Nephron (organoid): ENCODE data around the gene GPRC6A.

Source experiments
- H3K27ac Mint-ChIP-seq, 3 experiments: 2 replicates each; pipeline ENCODE4 v1.8.0; 2020; ENCODE audit warnings: mixed read lengths in 3 of 3, mild to moderate bottlenecking in 2 of 3, moderate library complexity in 1 of 3
- H3K27me3 Mint-ChIP-seq: 2 replicates; pipeline ENCODE4 v1.8.0; 2021; ENCODE audit warnings: low read depth, mild to moderate bottlenecking, moderate library complexity, mixed read lengths
- H3K36me3 Mint-ChIP-seq: 2 replicates; pipeline ENCODE4 v1.8.0; 2020; ENCODE audit warnings: low read depth, mixed read lengths
- H3K4me1 Mint-ChIP-seq: 2 replicates; pipeline ENCODE4 v1.8.0; 2020; ENCODE audit warnings: mixed read lengths
- H3K4me3 Mint-ChIP-seq, 3 experiments: 2 replicates each; pipeline ENCODE4 v1.8.0; 2020; ENCODE audit warnings: mild to moderate bottlenecking in 3 of 3, mixed read lengths in 3 of 3, moderate library complexity in 2 of 3
- H3K9me3 Mint-ChIP-seq: 2 replicates; pipeline ENCODE4 v1.8.0; 2020; ENCODE audit warnings: mixed read lengths
- CTCF ChIP-seq, 3 experiments: fragments of 200-600 bp; sonication (generic); IDR thresholded peaks; one replicate each; pipeline ENCODE4 v1.5.0; 2021; ENCODE audit warnings: antibody characterized with exemption in 3 of 3; ENCODE audit not compliant: unreplicated experiment in 3 of 3

The GPRC6A gene

DNA sequence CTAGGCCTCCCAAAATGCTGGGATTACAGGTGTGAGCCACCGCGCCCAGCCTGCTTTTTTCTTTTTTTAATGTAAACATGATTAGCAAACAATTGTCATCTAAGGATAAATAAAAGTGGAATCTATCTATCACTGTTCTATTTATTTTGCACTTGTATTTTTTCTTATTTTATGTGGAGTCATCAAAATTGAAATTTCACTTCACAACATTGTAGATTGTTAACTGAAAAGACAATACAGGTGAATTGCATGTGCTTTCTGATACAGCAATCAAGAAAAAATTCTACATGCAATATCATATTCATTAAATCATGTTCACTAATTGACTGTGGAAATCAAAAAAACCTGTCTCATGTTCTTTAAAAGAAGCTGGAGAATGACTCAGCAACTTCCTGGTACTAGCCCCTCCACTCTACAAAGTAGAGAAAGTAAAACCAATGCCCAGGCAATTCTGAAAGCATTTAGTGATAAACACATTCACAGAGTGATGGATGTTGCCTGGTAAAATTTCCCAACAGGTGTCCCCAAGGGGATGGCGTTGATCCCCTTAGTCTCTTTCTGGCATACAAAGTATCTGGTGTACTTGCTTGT lies 37.5 kb upstream of the GPRC6A start:
- Mint-ChIP-seq H3K27ac (no peak overlapping the region), H3K9me3 (no peaks in the 10 kb centered on the region), H3K36me3 (no peaks in the 10 kb centered on the region), H3K27me3 (no peaks in the 10 kb centered on the region), H3K4me3 (no peak overlapping the region), H3K4me1 (no peaks in the 10 kb centered on the region)
- no peak for TF ChIP-seq CTCF (IDR thresholded peaks at IDR 0.05; ENCODE audit: unreplicated experiment in 3 of 3)

- Mint-ChIP-seq H3K9me3 (peaks cover 20% of the 10 kb centered on the region), H3K36me3 (no peaks in the 10 kb centered on the region), H3K27me3 (no peaks in the 10 kb centered on the region), H3K4me1 (no peaks in the 10 kb centered on the region), H3K4me3 (no peak overlapping the region), H3K27ac (no peak overlapping the region)
- TF ChIP-seq CTCF (IDR thresholded peaks at IDR 0.05; ENCODE audit: unreplicated experiment in 3 of 3), result no peak
These were observed 30.4 kb upstream of the GPRC6A start for GRCh38 chr6:116859264-116859663.

- Mint-ChIP-seq H3K36me3 (no peaks in the 10 kb centered on the region), H3K4me1 (no peaks in the 10 kb centered on the region), H3K4me3 (no peak overlapping the region), H3K27me3 (no peaks in the 10 kb centered on the region), H3K27ac (no peak overlapping the region), H3K9me3 (peaks cover 30% of the 10 kb centered on the region)
- TF ChIP-seq CTCF (IDR thresholded peaks at IDR 0.05; ENCODE audit: unreplicated experiment in 3 of 3), result no peak
These were observed 29.2 kb upstream of the GPRC6A start for GRCh38 chr6:116858060-116858459.

- TF ChIP-seq CTCF (IDR thresholded peaks at IDR 0.05; ENCODE audit: unreplicated experiment in 3 of 3), result peak in 2 of 3 experiments; percentile 30 to 46
- Mint-ChIP-seq H3K9me3 (peaks cover 3% of the 10 kb centered on the region), H3K27me3 (peaks cover 4% of the 10 kb centered on the region), H3K27ac (no peak overlapping the region), H3K36me3 (no peaks in the 10 kb centered on the region), H3K4me1 (no peaks in the 10 kb centered on the region), H3K4me3 (no peak overlapping the region)
These were observed 18.3 kb upstream of the GPRC6A start for GRCh38 chr6:116847227-116847626.

- Mint-ChIP-seq H3K4me1 (no peaks in the 10 kb centered on the region), H3K36me3 (no peaks in the 10 kb centered on the region), H3K27me3 (peaks cover 9% of the 10 kb centered on the region), H3K4me3 (no peak overlapping the region), H3K9me3 (no peaks in the 10 kb centered on the region), H3K27ac (no peak overlapping the region)
- TF ChIP-seq CTCF (IDR thresholded peaks at IDR 0.05; ENCODE audit: unreplicated experiment in 3 of 3), result no peak
These were observed 13.6 kb upstream of the GPRC6A start for GRCh38 chr6:116842459-116842858.

GRCh38 chr6:116840091-116840490 lies 11.2 kb upstream of the GPRC6A start:
- no peaks in the 10 kb centered on the region for H3K9me3 Mint-ChIP-seq
- H3K4me1 Mint-ChIP-seq, result no peaks in the 10 kb centered on the region
- TF ChIP-seq CTCF (IDR thresholded peaks at IDR 0.05; ENCODE audit: unreplicated experiment in 3 of 3), result no peak
- H3K4me3 Mint-ChIP-seq, result no peak overlapping the region
- no peak overlapping the region for H3K27ac Mint-ChIP-seq
- peaks cover 9% of the 10 kb centered on the region for H3K27me3 Mint-ChIP-seq
- no peaks in the 10 kb centered on the region for H3K36me3 Mint-ChIP-seq
